Neuron (in vitro differentiated cells): ENCODE data around the gene RIMBP2.
"Not testable (repeated sequence)": the region's sequence is repeated elsewhere in the genome, so short reads cannot be mapped to it uniquely, and the experiment has no call there.

Experiments used
- H2AFZ ChIP-seq: one replicate; pipeline ENCODE4 v1.6.1; 2013; ENCODE audit warnings: low read depth, mild to moderate bottlenecking, inconsistent platforms, low read length, moderate library complexity
- H3K27me3 ChIP-seq: one replicate; pipeline ENCODE4 v1.6.1; 2013; ENCODE audit warnings: low read length; ENCODE audit not compliant: insufficient read depth
- H3K36me3 ChIP-seq: one replicate; pipeline ENCODE4 v1.6.1; 2013; ENCODE audit warnings: low read length; ENCODE audit not compliant: insufficient read depth
- H3K4me1 ChIP-seq: one replicate; pipeline ENCODE4 v1.6.1; 2013; ENCODE audit warnings: low read length; ENCODE audit not compliant: insufficient read depth
- H3K4me3 ChIP-seq: 2 replicates; pipeline ENCODE4 v1.5.1; 2013; ENCODE audit warnings: mild to moderate bottlenecking, low read length, moderate library complexity
- H3K9me3 ChIP-seq: one replicate; pipeline ENCODE4 v1.6.1; 2013; ENCODE audit warnings: low read length

RIMBP2 gene

DNA sequence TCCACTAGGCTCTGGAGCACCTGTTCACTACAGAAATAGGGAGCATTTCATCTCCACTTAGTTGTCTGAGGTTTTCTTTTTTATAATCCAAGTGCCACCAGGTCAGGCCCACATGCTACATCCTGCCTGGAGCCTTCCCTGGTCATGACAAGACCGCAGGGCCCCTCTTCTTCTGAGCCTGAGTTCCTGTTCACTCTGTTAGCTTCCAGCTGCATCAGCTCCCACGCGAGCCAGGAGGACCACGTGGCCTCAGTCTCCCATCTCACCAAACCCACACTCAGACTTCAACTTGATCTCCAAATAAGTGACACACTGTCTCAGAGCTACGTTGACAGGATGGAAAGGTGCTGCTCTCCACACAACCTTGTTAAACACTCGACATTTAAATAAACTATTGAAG lies 21.0 kb downstream of the RIMBP2 start:
- Histone ChIP-seq H3K4me3 (no peak overlapping the region), H3K27me3 (peaks cover 7% of the 10 kb centered on the region), H3K4me1 (no peaks in the 10 kb centered on the region), H3K36me3 (no peaks in the 10 kb centered on the region), H2AFZ (no peak overlapping the region), H3K9me3 (no peaks in the 10 kb centered on the region)

GRCh38 chr12:130689408-130690405 lies 26.4 kb downstream of the RIMBP2 start:
- Histone ChIP-seq H3K36me3 (no peaks in the 10 kb centered on the region), H3K4me1 (no peaks in the 10 kb centered on the region), H3K9me3 (no peaks in the 10 kb centered on the region), H2AFZ (no peak overlapping the region), H3K27me3 (peaks cover 7% of the 10 kb centered on the region), H3K4me3 (no peak overlapping the region)

DNA sequence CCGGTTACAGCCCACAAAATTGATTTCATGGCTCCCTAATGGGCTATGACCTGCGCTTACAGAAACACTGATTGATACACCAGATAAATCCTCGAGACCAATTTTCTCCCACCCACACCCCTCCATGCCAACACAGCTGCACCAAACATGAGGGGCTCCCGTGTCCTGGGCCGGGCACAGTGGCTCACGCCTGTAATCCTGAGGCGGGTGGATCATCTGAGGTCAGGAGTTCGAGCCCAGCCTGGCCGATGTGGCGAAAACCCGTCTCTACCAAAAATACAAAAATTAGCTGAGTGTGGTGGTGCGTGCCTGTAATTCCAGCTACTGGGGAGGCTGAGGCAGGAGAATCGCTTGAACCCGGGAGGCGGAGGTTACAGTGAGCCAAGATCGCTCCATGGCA lies 27.1 kb downstream of the RIMBP2 start:
- H3K9me3 ChIP-seq, H3K4me3 ChIP-seq, H2AFZ ChIP-seq, H3K4me1 ChIP-seq, H3K27me3 ChIP-seq, H3K36me3 ChIP-seq: not testable (repeated sequence)

DNA sequence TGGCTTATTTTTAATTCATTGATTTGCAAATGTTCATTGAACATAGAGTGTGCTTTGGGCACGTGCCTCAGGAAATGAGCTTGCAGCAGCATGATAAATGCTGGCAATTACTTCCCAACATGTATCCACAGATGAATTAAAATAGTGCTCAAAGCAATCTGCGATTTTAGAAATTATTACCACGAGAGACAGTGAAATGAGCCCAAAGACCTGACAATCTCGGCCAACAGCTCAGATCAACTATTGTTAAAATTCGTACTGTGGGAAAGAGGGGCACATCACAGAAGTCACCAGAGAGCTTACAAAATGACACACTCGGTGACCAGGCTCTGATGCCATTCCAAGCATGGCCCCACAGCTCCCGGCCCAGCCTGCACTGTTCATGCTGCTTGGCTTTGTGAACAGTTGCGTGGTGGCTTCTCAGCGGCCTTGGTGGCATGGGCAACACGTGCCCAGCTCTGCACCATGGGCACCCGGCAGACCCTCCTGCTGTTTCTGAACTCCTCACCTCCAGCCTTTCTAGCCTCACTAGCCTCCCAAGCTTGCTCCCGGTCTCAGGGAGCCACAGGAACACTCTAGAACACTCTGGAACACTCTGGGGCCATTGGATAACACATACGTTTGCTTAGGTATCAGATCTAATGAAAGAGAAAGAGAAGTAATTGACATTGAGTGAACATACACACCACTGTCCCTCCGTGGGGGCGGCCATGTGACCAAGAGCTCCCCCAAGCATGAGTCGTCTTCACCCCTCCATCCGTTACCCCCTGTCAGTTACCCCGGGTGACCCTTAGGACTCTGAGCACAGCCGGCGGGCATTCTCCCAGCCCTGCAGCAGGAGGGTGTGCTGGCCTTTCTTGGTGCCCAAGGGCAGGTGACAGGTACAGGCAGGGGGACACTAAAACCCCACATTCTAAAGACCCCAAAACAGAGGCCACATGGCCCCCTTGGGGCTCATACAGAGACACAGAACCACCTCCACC lies 28.0 kb downstream of the RIMBP2 start:
- peaks cover 7% of the 10 kb centered on the region for H3K27me3 ChIP-seq
- H3K36me3 ChIP-seq: no peaks in the 10 kb centered on the region
- no peak overlapping the region for H3K4me3 ChIP-seq
- H2AFZ ChIP-seq: no peak overlapping the region
- H3K4me1 ChIP-seq: no peaks in the 10 kb centered on the region
- H3K9me3 ChIP-seq: no peaks in the 10 kb centered on the region

GRCh38 chr12:130687190-130687589 lies 28.9 kb downstream of the RIMBP2 start:
- no peaks in the 10 kb centered on the region for H3K4me1 ChIP-seq
- no peak overlapping the region for H2AFZ ChIP-seq
- no peaks in the 10 kb centered on the region for H3K36me3 ChIP-seq
- peaks cover 7% of the 10 kb centered on the region for H3K27me3 ChIP-seq
- no peaks in the 10 kb centered on the region for H3K9me3 ChIP-seq
- no peak overlapping the region for H3K4me3 ChIP-seq

DNA sequence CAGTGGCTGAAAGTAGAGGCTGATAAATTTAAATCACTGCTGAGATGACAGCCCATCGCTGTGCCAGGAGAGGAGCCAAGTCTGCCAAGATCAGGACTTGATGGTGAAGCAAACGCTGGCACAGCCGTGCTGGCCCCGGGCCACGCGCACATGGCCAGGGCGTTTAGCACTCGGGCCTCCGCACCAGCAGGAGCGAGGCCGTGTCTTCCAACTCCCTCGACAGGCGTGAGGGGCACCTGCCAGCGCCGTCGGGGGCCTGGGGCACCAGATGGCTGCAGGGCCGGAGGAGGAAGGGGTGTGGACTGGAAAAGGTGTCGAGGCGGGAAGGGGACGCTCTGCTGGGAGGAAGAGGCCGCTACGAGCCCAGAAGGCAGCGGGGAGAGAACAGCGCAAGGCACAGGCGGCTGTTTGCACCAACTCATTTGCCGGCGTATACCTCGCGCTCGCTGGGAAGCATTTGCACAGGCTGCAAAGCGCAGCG lies 29.5 kb downstream of the RIMBP2 start:
- Histone ChIP-seq H3K4me3 (no peak overlapping the region), H3K4me1 (no peaks in the 10 kb centered on the region), H2AFZ (no peak overlapping the region), H3K36me3 (no peaks in the 10 kb centered on the region), H3K27me3 (peaks cover 7% of the 10 kb centered on the region), H3K9me3 (no peaks in the 10 kb centered on the region)

GRCh38 chr12:130685850-130686249 lies 30.2 kb downstream of the RIMBP2 start:
- Histone ChIP-seq H3K4me1 (no peaks in the 10 kb centered on the region), H3K9me3 (no peaks in the 10 kb centered on the region), H3K36me3 (no peaks in the 10 kb centered on the region), H3K4me3 (no peak overlapping the region), H2AFZ (no peak overlapping the region), H3K27me3 (peaks cover 7% of the 10 kb centered on the region)

- Histone ChIP-seq H2AFZ (no peak overlapping the region), H3K4me1 (no peaks in the 10 kb centered on the region), H3K4me3 (no peak overlapping the region)
These were observed 30.8 kb downstream of the RIMBP2 start for GRCh38 chr12:130685250-130685787.

GRCh38 chr12:130683811-130684210 lies 32.3 kb downstream of the RIMBP2 start:
- no peaks in the 10 kb centered on the region for H3K36me3 ChIP-seq
- H3K9me3 ChIP-seq: no peaks in the 10 kb centered on the region
- H3K4me1 ChIP-seq: no peaks in the 10 kb centered on the region
- H3K27me3 ChIP-seq: peaks cover 2% of the 10 kb centered on the region
- H3K4me3 ChIP-seq: no peak overlapping the region
- no peak overlapping the region for H2AFZ ChIP-seq

More at GRCh38 chr12:130685250-130685787, 30.8 kb downstream of the RIMBP2 start:
- Histone ChIP-seq H3K36me3 (no peaks in the 10 kb centered on the region), H3K9me3 (no peaks in the 10 kb centered on the region), H3K27me3 (peaks cover 5% of the 10 kb centered on the region)

- Histone ChIP-seq H3K4me1 (no peaks in the 10 kb centered on the region), H2AFZ (no peak overlapping the region), H3K27me3 (peaks cover 2% of the 10 kb centered on the region), H3K9me3 (no peaks in the 10 kb centered on the region), H3K4me3 (no peak overlapping the region), H3K36me3 (no peaks in the 10 kb centered on the region)
These were observed 33.0 kb downstream of the RIMBP2 start for GRCh38 chr12:130683080-130683479.

DNA sequence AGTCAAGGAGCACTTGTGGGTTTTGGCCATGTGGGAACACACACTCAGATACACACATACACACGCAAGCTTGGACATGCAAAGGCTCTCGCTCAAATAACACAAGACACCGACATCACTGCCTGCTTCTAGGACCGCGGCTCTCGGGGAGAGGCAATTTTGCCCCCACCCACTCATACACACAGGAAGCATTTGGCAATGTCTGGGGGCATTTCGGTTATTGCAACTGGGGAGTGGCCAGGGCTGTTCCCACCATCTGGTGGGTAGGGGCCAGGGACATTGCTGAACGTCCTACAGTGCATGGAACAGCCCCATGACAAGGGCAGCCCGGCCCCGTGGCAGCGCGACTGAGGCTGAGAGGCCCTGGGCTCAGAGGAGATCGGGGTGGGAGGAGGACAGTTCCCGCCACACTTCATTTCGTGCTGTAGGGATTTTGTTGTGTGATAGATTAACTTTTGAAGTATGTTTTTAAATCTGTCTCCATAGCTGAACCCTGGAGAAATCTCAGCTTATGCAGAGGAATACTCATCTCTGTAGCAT lies 35.6 kb downstream of the RIMBP2 start:
- no peak overlapping the region for H2AFZ ChIP-seq
- H3K9me3 ChIP-seq: no peaks in the 10 kb centered on the region
- no peak overlapping the region for H3K4me3 ChIP-seq
- H3K4me1 ChIP-seq: no peaks in the 10 kb centered on the region
- H3K27me3 ChIP-seq: no peaks in the 10 kb centered on the region
- H3K36me3 ChIP-seq: no peaks in the 10 kb centered on the region

DNA sequence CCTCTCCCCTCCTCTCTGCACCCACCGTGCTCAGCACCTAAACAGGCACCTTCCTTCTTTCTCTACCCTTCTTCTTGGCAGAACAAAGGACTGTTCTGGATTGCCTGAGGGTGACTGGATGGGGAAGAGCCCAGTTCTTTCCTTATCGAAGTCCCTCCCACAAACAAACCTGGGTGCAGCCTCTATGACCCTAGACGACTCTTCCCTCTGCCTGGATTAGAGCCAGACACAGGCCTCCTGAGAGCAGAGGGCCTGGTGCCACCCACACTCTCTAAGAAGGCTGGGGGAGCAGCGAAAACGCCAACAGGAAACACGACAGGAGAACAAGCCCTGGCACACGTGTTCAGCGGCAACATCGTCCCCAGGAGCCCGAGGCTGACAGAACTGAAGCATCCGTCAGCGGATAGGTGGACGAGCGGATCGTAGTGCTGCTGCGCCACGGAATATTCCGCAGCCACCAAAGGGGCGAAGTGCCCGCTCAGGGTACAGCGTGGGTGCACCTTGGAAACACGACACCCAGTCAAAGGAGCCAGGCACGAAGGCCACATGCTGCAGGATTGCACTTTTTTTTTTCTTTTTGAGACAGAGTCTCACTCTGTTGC lies 38.0 kb downstream of the RIMBP2 start:
- Histone ChIP-seq H3K4me3 (no peak overlapping the region), H3K4me1 (no peaks in the 10 kb centered on the region), H3K9me3 (no peaks in the 10 kb centered on the region), H3K27me3 (no peaks in the 10 kb centered on the region), H2AFZ (no peak overlapping the region), H3K36me3 (no peaks in the 10 kb centered on the region)
